Erythroblast (primary cell): ENCODE data around the gene POU5F1.

Experiments
- GATA1 ChIP-seq: IDR thresholded peaks from 2 replicates; pipeline ENCODE4 v1.6.1; 2011; ENCODE audit warnings: low read depth, mild to moderate bottlenecking, control low read depth, low read length, moderate library complexity
- POLR2A ChIP-seq: IDR thresholded peaks from 2 replicates; pipeline ENCODE4 v1.6.1; 2011; ENCODE audit warnings: mild to moderate bottlenecking, low read length

DNA sequence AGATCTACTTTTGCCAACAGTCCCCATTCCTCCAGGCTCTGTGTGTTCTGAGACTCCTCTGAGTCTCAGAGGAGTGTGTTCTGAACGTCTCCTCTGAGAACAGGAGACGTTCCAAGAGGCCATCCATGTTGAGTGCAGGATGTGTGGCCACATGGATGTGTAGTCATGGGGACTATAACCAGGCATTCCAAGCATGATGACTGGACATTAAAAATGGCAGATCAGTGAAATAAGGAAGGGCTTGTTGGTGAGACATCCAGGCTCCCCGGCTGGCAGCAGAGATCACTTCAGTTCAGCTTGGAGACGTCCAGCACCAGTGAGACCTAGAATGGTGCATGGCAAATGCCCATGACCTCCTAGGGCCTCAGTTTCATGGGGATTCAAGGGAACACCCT lies 34.3 kb upstream of the POU5F1 start:
- TF ChIP-seq POLR2A (no peak), GATA1 (no peak)
